HEK293T (cell line): ENCODE data around the gene PPT2.

Experiments
- CTBP1 ChIP-seq: fragments of 450-650 bp; IDR thresholded peaks from 2 replicates; pipeline ENCODE4 v1.6.1; 2016; ENCODE audit warnings: borderline replicate concordance
- FOXA1 ChIP-seq: fragments of 450-650 bp; IDR thresholded peaks from 2 replicates; pipeline ENCODE4 v1.6.1; 2016; ENCODE audit warnings: mild to moderate bottlenecking
- FOXK2 ChIP-seq: fragments of 450-650 bp; IDR thresholded peaks from 2 replicates; pipeline ENCODE4 v1.6.1; 2016; ENCODE audit warnings: mild to moderate bottlenecking
- HDGF ChIP-seq: fragments of 450-650 bp; IDR thresholded peaks from 2 replicates; pipeline ENCODE4 v1.6.1; 2017; ENCODE audit warnings: antibody characterized with exemption, borderline replicate concordance
- NFRKB ChIP-seq: fragments of 450-650 bp; IDR thresholded peaks from 2 replicates; pipeline ENCODE4 v1.6.1; 2016; ENCODE audit warnings: mild to moderate bottlenecking, moderate library complexity
- PKNOX1 ChIP-seq: fragments of 450-650 bp; IDR thresholded peaks from 2 replicates; pipeline ENCODE4 v1.6.1; 2016
- SP1 ChIP-seq: fragments of 450-650 bp; IDR thresholded peaks from 2 replicates; pipeline ENCODE4 v1.6.1; 2017
- SUZ12 ChIP-seq: fragments of 450-650 bp; IDR thresholded peaks from 2 replicates; pipeline ENCODE4 v1.6.1; 2016; ENCODE audit warnings: mild to moderate bottlenecking
- ZNF384 ChIP-seq: fragments of 450-650 bp; IDR thresholded peaks from 2 replicates; pipeline ENCODE4 v1.6.1; 2016

- TF ChIP-seq FOXK2: no peak
- TF ChIP-seq SP1: no peak
- TF ChIP-seq ZNF384: no peak
- TF ChIP-seq FOXA1: no peak
- no peak for TF ChIP-seq HDGF
- no peak for TF ChIP-seq PKNOX1
- no peak for TF ChIP-seq CTBP1
- no peak for TF ChIP-seq NFRKB
- no peak for TF ChIP-seq SUZ12
These were observed 34.6 kb downstream of the PPT2 start for GRCh38 chr6:32188381-32189068.
